H1 (cell line): Measurements from ENCODE around the gene FUT6. TPM values are rescaled to one million over a fixed set of nuclear protein-coding genes. Genes with fewer than 3 reads are reported as not detected.

ENCODE experiments used
- CTCF ChIA-PET: fragments of 300-600 bp; sonication (Branson Sonifier 250); formaldehyde crosslinking; loops from one replicate; lab custom pipeline; 2021; ENCODE audit not compliant: partially characterized antibody; lab: Charles Lee
- POLR2A ChIA-PET: fragments of 300-600 bp; sonication (Branson Sonifier 250); formaldehyde crosslinking; loops from one replicate; lab custom pipeline; 2021; ENCODE audit warnings: inconsistent platforms; ENCODE audit not compliant: partially characterized antibody; lab: Charles Lee
- DNase-seq, 2 experiments: peaks; one replicate each; pipeline versions ENCODE4 v3.0.0 to v3.0.0-alpha.2; 2010 to 2022; ENCODE audit warnings: low spot score in 2 of 2, low read depth in 1 of 2, mixed read lengths in 1 of 2
- FAIRE-seq: peaks from 2 replicates; lab custom pipeline; 2011; peaks lifted over from hg19 to GRCh38; lab: Jason Lieb, UNC
- H2AFZ ChIP-seq: 2 replicates; pipeline ENCODE4 v1.8.1; 2012; ENCODE audit warnings: low read length, inconsistent platforms
- H2AK5ac ChIP-seq: 2 replicates; pipeline ENCODE4 v1.6.1; 2013; ENCODE audit warnings: low read depth, low read length
- H2BK120ac ChIP-seq: replicated peaks from 2 replicates; pipeline ENCODE3; 2013; ENCODE audit warnings: low read depth, low read length, inconsistent platforms
- H2BK12ac ChIP-seq: 2 replicates; pipeline ENCODE4 v1.6.1; 2013; ENCODE audit warnings: low read depth, low read length
- H2BK15ac ChIP-seq: 2 replicates; pipeline ENCODE4 v1.6.1; 2013; ENCODE audit warnings: low read length
- H2BK20ac ChIP-seq: 2 replicates; pipeline ENCODE4 v1.6.1; 2013; ENCODE audit warnings: low read length
- H2BK5ac ChIP-seq: 2 replicates; pipeline ENCODE4 v1.6.1; 2013; ENCODE audit warnings: low read depth, low read length
- H3K14ac ChIP-seq: 2 replicates; pipeline ENCODE4 v1.6.1; 2013; ENCODE audit warnings: inconsistent platforms; ENCODE audit not compliant: insufficient read length
- H3K18ac ChIP-seq: 2 replicates; pipeline ENCODE4 v1.6.1; 2013; ENCODE audit warnings: low read length; ENCODE audit errors: extremely low read depth
- H3K23ac ChIP-seq: 2 replicates; pipeline ENCODE4 v1.6.1; 2013; ENCODE audit warnings: inconsistent platforms; ENCODE audit not compliant: insufficient read length
- H3K23me2 ChIP-seq: 2 replicates; pipeline ENCODE4 v1.6.1; 2013; ENCODE audit warnings: low read depth, low read length
- H3K27ac ChIP-seq: 2 replicates; pipeline ENCODE4 v1.6.1; 2011; ENCODE audit warnings: low read depth, low read length, inconsistent platforms
- H3K27me3 ChIP-seq, 4 experiments: replicated peaks in 1 of 4; 1 replicate in 1 of 4; 2 replicates in 3 of 4; pipeline versions ENCODE4 v1.6.1 to v1.8.1; 2011 to 2013; ENCODE audit warnings: low read length in 3 of 4, mild to moderate bottlenecking in 3 of 4, inconsistent platforms in 2 of 4, mixed read lengths in 2 of 4, moderate library complexity in 1 of 4; ENCODE audit not compliant: control insufficient read depth in 3 of 4, insufficient read depth in 3 of 4; ENCODE audit errors: extremely low read depth in 1 of 4
- H3K36me3 ChIP-seq, 4 experiments: 2 replicates each; pipeline versions ENCODE4 v1.6.1 to v1.8.1; 2011 to 2013; ENCODE audit warnings: mild to moderate bottlenecking in 4 of 4, low read length in 3 of 4, moderate library complexity in 2 of 4, control low read depth in 1 of 4, inconsistent platforms in 1 of 4; ENCODE audit not compliant: insufficient read depth in 4 of 4, control insufficient read depth in 2 of 4
- H3K4ac ChIP-seq: replicated peaks from 2 replicates; pipeline ENCODE3; 2013; ENCODE audit warnings: low read length, low read depth, mixed read lengths, inconsistent platforms; ENCODE audit not compliant: insufficient read length
- H3K4me1 ChIP-seq, 4 experiments: replicated peaks in 1 of 4; 1 replicate in 1 of 4; 2 replicates in 3 of 4; pipeline versions ENCODE4 v1.6.1 to v1.8.1; 2011 to 2013; ENCODE audit warnings: low read length in 3 of 4, inconsistent platforms in 2 of 4, mixed read lengths in 1 of 4; ENCODE audit not compliant: insufficient read depth in 4 of 4, control insufficient read depth in 3 of 4
- H3K4me2 ChIP-seq, 2 experiments: 2 replicates each; pipeline versions ENCODE4 v1.6.1 to v1.8.1; 2011 to 2013; ENCODE audit warnings: low read depth in 2 of 2, low read length in 2 of 2, control low read depth in 1 of 2, inconsistent platforms in 1 of 2, mild to moderate bottlenecking in 1 of 2; ENCODE audit not compliant: insufficient read depth in 1 of 2
- H3K4me3 ChIP-seq, 4 experiments: fragments of 200-600, 300-600 bp in 1 of 4; sonication (generic), shearing (Covaris generic), sonication (Bioruptor Twin) in 1 of 4; 2 replicates each; pipeline versions ENCODE4 v1.5.1 to v1.8.1; 2011 to 2016; ENCODE audit warnings: low read length in 4 of 4, low read depth in 3 of 4, control low read depth in 2 of 4, inconsistent platforms in 2 of 4, mild to moderate bottlenecking in 2 of 4, mixed read lengths in 1 of 4, moderate library complexity in 1 of 4; ENCODE audit not compliant: insufficient read depth in 2 of 4; ENCODE audit errors: extremely low read depth in 1 of 4
- H3K56ac ChIP-seq: replicated peaks from 2 replicates; pipeline ENCODE3; 2013; ENCODE audit warnings: low read depth, mild to moderate bottlenecking, mixed read lengths, low read length, inconsistent platforms; ENCODE audit not compliant: insufficient read length
- H3K79me1 ChIP-seq: 2 replicates; pipeline ENCODE4 v1.6.1; 2013; ENCODE audit warnings: low read depth, low read length, control low read depth
- H3K79me2 ChIP-seq, 2 experiments: 2 replicates each; pipeline versions ENCODE4 v1.6.1 to v1.8.1; 2012 to 2013; ENCODE audit warnings: low read length in 2 of 2, mild to moderate bottlenecking in 2 of 2, inconsistent platforms in 1 of 2; ENCODE audit not compliant: insufficient read depth in 2 of 2, control insufficient read depth in 1 of 2
- H3K9ac ChIP-seq, 4 experiments: replicated peaks in 1 of 4; 1 replicate in 1 of 4; 2 replicates in 3 of 4; pipeline versions ENCODE4 v1.6.1 to v1.8.1; 2011 to 2013; ENCODE audit warnings: low read depth in 3 of 4, low read length in 3 of 4, control low read depth in 2 of 4, mild to moderate bottlenecking in 2 of 4, moderate library complexity in 2 of 4, inconsistent platforms in 1 of 4; ENCODE audit errors: extremely low read depth in 1 of 4
- H3K9me3 ChIP-seq, 2 experiments: 2 replicates each; pipeline versions ENCODE4 v1.6.1 to v1.8.1; 2012 to 2013; ENCODE audit warnings: mild to moderate bottlenecking in 2 of 2, moderate library complexity in 2 of 2, control low read depth in 1 of 2, inconsistent platforms in 1 of 2, low read depth in 1 of 2, low read length in 1 of 2, mixed read lengths in 1 of 2; ENCODE audit not compliant: insufficient read depth in 2 of 2
- H4K20me1 ChIP-seq, 2 experiments: replicated peaks in 1 of 2; 2 replicates each; pipeline versions ENCODE3 to v1.8.1; 2011 to 2013; ENCODE audit warnings: inconsistent platforms in 2 of 2, low read length in 2 of 2, mild to moderate bottlenecking in 1 of 2; ENCODE audit not compliant: insufficient read depth in 2 of 2, control insufficient read depth in 1 of 2
- H4K5ac ChIP-seq: 2 replicates; pipeline ENCODE4 v1.6.1; 2013; ENCODE audit warnings: low read length, low read depth, mixed read lengths, inconsistent platforms; ENCODE audit not compliant: insufficient read length
- H4K8ac ChIP-seq: 2 replicates; pipeline ENCODE4 v1.8.0; 2013; ENCODE audit warnings: mild to moderate bottlenecking, moderate library complexity, low read length, inconsistent platforms; ENCODE audit not compliant: insufficient read depth; ENCODE audit errors: extremely low read depth
- H4K91ac ChIP-seq: replicated peaks from 2 replicates; pipeline ENCODE3; 2013; ENCODE audit warnings: low read length, mixed read lengths, inconsistent platforms; ENCODE audit not compliant: insufficient read length
- ASH2L ChIP-seq: fragments of 200-600, 300-600 bp; sonication (generic); IDR thresholded peaks from one replicate; pipeline ENCODE4 v1.7.1; 2017; ENCODE audit warnings: low read length
- CBX5 ChIP-seq: fragments of 300-800, 300-1000 bp; sonication (generic); IDR thresholded peaks from 2 replicates; pipeline ENCODE4 v1.7.1; 2016; ENCODE audit warnings: antibody characterized with exemption, low read length, low read depth
- CHD2 ChIP-seq: IDR thresholded peaks from 2 replicates; pipeline ENCODE4 v1.6.1; 2012; ENCODE audit warnings: low read length, improper control_type of control experiment
- CTBP2 ChIP-seq: IDR thresholded peaks from 2 replicates; pipeline ENCODE4 v1.7.0; 2011; ENCODE audit warnings: borderline replicate concordance, mild to moderate bottlenecking, moderate library complexity, mixed read lengths, low read length; ENCODE audit not compliant: insufficient read depth, insufficient read length
- EGR1 ChIP-seq: IDR thresholded peaks from 2 replicates; pipeline ENCODE4 v1.6.1; 2011; ENCODE audit warnings: low read depth, low read length, borderline replicate concordance
- FOSL1 ChIP-seq: IDR thresholded peaks from 2 replicates; pipeline ENCODE4 v1.6.1; 2011; ENCODE audit warnings: mild to moderate bottlenecking, low read depth, low read length, moderate library complexity; ENCODE audit not compliant: insufficient read depth
- GTF2F1 ChIP-seq: IDR thresholded peaks from 2 replicates; pipeline ENCODE4 v1.6.1; 2012; ENCODE audit warnings: low read depth, low read length, improper control_type of control experiment, borderline replicate concordance
- JUND ChIP-seq: IDR thresholded peaks from 2 replicates; pipeline ENCODE4 v1.6.1; 2011; ENCODE audit warnings: mild to moderate bottlenecking, improper control_type of control experiment, low read length
- MAFK ChIP-seq: IDR thresholded peaks from 2 replicates; pipeline ENCODE4 v1.6.1; 2012; ENCODE audit warnings: low read depth, mild to moderate bottlenecking, improper control_type of control experiment, low read length
- POU5F1 ChIP-seq: IDR thresholded peaks from 2 replicates; pipeline ENCODE4 v1.6.1; 2011; ENCODE audit warnings: low read depth, mild to moderate bottlenecking, low read length, moderate library complexity
- SAP30 ChIP-seq: fragments of 300-600 bp; sonication (generic); IDR thresholded peaks from 2 replicates; pipeline ENCODE4 v1.7.1; 2012; ENCODE audit warnings: low read length, moderate library complexity, mild to moderate bottlenecking, inconsistent platforms; ENCODE audit not compliant: insufficient read depth, insufficient replicate concordance
- SUZ12 ChIP-seq: fragments of 200-600 bp; sonication (generic); IDR thresholded peaks from 2 replicates; pipeline ENCODE4 v1.6.1; 2012; ENCODE audit warnings: mild to moderate bottlenecking, inconsistent platforms, low read length, moderate library complexity, mixed read lengths
- WGBS, 2 experiments: shearing (Covaris generic) in 1 of 2; methylation state at CpG; one replicate each; pipeline versions ENCODE4 v1.1.6 to v1.1.7; 2013 to 2015; ENCODE audit warnings: low lambda C conversion rate in 2 of 2, mixed read lengths in 2 of 2, inconsistent platforms in 1 of 2, low coverage in 1 of 2, missing lambda C conversion rate in 1 of 2; ENCODE audit not compliant: insufficient replicate concordance in 2 of 2, insufficient coverage in 1 of 2, insufficient read length in 1 of 2; ENCODE audit errors: extremely low coverage in 1 of 2, missing lambda C conversion rate in 1 of 2; 5-methylcytosine and 5-hydroxymethylcytosine counted together
- polyA plus RNA-seq, 7 experiments: library from polyadenylated mRNA; depleted of rRNA in 3 of 7; stranded (reverse) in 5 of 7; unstranded in 2 of 7; fragments of >200 nt in 5 of 7; fragments of 200-250 nt in 2 of 7; gene quantifications; 1 replicate in 5 of 7; 2 replicates in 1 of 7; 4 replicates in 1 of 7; pipeline versions ENCODE4 v1.2.1 to v1.2.3, GENCODE V29; 2011 to 2013; ENCODE audit warnings: missing spikeins in 2 of 7, mixed read lengths in 2 of 7
- total RNA-seq: library from RNA; stranded (reverse); fragmentation: NEBNext Ultra II Directional; extraction: Animal tissue kit (Norgen Biotek cat#: 25700); gene quantifications from 2 replicates; pipeline ENCODE4 v1.2.1, GENCODE V29; 2021

Gene FUT6
- total and polyA plus RNA-seq, 2 of the 8 experiments (the other 6 are each of a cell fraction or from before 2014, with no cell fraction given), result not detected

DNA sequence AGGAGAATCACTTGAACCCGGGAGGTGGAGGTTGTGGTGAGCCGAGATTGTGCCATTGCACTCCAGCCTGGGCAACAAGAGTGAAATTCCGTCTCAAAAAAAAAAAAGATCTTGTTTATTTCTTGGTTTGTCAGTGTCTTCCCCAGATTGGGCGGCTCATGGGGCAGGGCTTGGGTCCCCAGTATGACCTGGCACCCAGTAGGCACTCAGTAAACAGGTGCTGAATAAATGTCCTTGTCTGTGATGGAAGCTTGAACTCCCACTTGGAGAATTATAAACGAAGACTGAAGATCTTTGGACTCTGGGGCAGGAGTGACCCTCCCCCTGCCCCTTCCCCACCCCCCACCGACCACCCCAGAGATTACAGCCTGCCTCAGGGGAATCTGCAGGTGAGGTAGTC, 40.7 kb upstream of the FUT6 start:
- Histone ChIP-seq H3K23ac (no peak overlapping the region), H3K4me2 (peak overlapping the region in 1 of 2 experiments; percentile 34; a peak in 2 of 4 replicates), H3K18ac (no peak overlapping the region), H2AK5ac (no peak overlapping the region), H2BK20ac (no peak overlapping the region), H3K56ac (no peak overlapping the region), H2BK120ac (no peak overlapping the region), H3K14ac (no peak overlapping the region), H4K20me1 (no peaks in the 10 kb centered on the region), H3K79me1 (no peaks in the 10 kb centered on the region), H2BK15ac (no peak overlapping the region), H3K4me1 (peaks cover 0 to 17% (median 6%) of the 10 kb centered on the region in 4 experiments; a peak in 6 of 7 replicates), H4K5ac (no peak overlapping the region), H3K79me2 (no peaks in the 10 kb centered on the region), H3K4ac (no peak overlapping the region), H4K91ac (no peak overlapping the region), H3K9me3 (no peaks in the 10 kb centered on the region), H3K9ac (no peak overlapping the region), H2AFZ (no peak overlapping the region), H3K27me3 (0 out of 7 replicates have a peak, but pooled peaks cover 0 to 2% (median 0%) of the 10 kb centered on the region in 4 experiments), H2BK5ac (no peak overlapping the region), H4K8ac (no peak overlapping the region), H3K36me3 (no peaks in the 10 kb centered on the region), H3K27ac (no peak overlapping the region), H2BK12ac (no peak overlapping the region), H3K23me2 (no peaks in the 10 kb centered on the region), H3K4me3 (no peak overlapping the region)
- POLR2A ChIA-PET, result interaction anchor here (1.0 to 2.5 kb wide), 2 partner anchors 10 to 52 kb away, joined by 3 to 8 read pairs; no protein-coding TSS in a partner anchor
- DNase-seq (no peak), FAIRE-seq (no peak)
- CTCF ChIA-PET, result interaction anchor here (0.7 to 1.6 kb wide), 3 partner anchors 11 to 76 kb away, joined by 3 to 9 read pairs (median 3); no protein-coding TSS in a partner anchor
- TF ChIP-seq POU5F1, result no peak
- no peak for TF ChIP-seq MAFK
- TF ChIP-seq GTF2F1, result no peak
- no peak for TF ChIP-seq ASH2L
- TF ChIP-seq SUZ12, result no peak
- no peak for TF ChIP-seq CBX5
- TF ChIP-seq CHD2, result no peak
- no peak for TF ChIP-seq JUND
- TF ChIP-seq EGR1, result no peak
- TF ChIP-seq CTBP2, result no peak
- TF ChIP-seq SAP30, result no peak
- no peak for TF ChIP-seq FOSL1
- 76% methylated on average over 6 of the region's 6 CpGs; no CpG with 5 or more reads in 1 of the 2 experiments for WGBS, 2 experiments
